Left renal cortex interstitium (tissue), 4 donors: ENCODE data around the gene GARIN5B. TPM values are rescaled to one million over a fixed set of nuclear protein-coding genes. Genes with fewer than 3 reads are reported as not detected.

Experiments used
- DNase-seq, 4 donors: peaks; one replicate each; pipeline ENCODE4 v3.0.0-alpha.2; 2013; ENCODE audit warnings: low read depth in 4 of 4, low spot score in 2 of 4, missing footprints in 1 of 4
- polyA plus RNA-seq, 4 donors: library from polyadenylated mRNA; unstranded; fragments of 120-200 nt; gene quantifications; one replicate each; pipeline ENCODE4 v1.2.1, GENCODE V29; 2013; ENCODE audit not compliant: insufficient read length in 4 of 4

GARIN5B gene
- polyA plus RNA-seq, 4 donors, result 0.08 to 0.49 (median 0.21) TPM

GRCh38 chr19:55372316-55373081, 9.4 kb upstream of the GARIN5B start:
- no peak for DNase-seq

GRCh38 chr19:55370305-55370988, 7.4 kb upstream of the GARIN5B start, which contains the start of gene IL11:
Gene IL11, minus strand, starts transcription at chr19:55370463. Its CDS starts 153 bp downstream, at chr19:55370310.
- no peak for DNase-seq

- DNase-seq, result no peak
Measured at GRCh38 chr19:55369653-55370304, 6.7 kb upstream of the GARIN5B start.

- no peak for DNase-seq
Measured at GRCh38 chr19:55368701-55369563, 5.9 kb upstream of the GARIN5B start.

GRCh38 chr19:55368106-55368505, 5.0 kb upstream of the GARIN5B start:
- DNase-seq, result no peak

- no peak for DNase-seq
Measured at GRCh38 chr19:55366790-55367189, 3.7 kb upstream of the GARIN5B start.

GRCh38 chr19:55365964-55366363, 2.9 kb upstream of the GARIN5B start:
- DNase-seq, result no peak

GRCh38 chr19:55365245-55365644, 2.2 kb upstream of the GARIN5B start:
- no peak for DNase-seq

GRCh38 chr19:55362174-55362989, 678 bp downstream of the GARIN5B start:
- DNase-seq, result no peak

GRCh38 chr19:55360902-55361301, 2.2 kb downstream of the GARIN5B start:
- DNase-seq, result no peak

GRCh38 chr19:55358943-55359908, 3.8 kb downstream of the GARIN5B start:
- DNase-seq, result no peak

GRCh38 chr19:55358493-55358892, 4.6 kb downstream of the GARIN5B start:
- DNase-seq, result no peak

- DNase-seq, result no peak
Measured at GRCh38 chr19:55355213-55355821, 7.7 kb downstream of the GARIN5B start.

- DNase-seq, result no peak
Measured at GRCh38 chr19:55354698-55355212, 8.3 kb downstream of the GARIN5B start, which contains the start of gene COX6B2. Gene COX6B2, minus strand, starts transcription at chr19:55354719. Its CDS starts 198 bp downstream, at chr19:55354521.

GRCh38 chr19:55353803-55354697, 9.0 kb downstream of the GARIN5B start:
- DNase-seq, result no peak

- no peak for DNase-seq
Measured at GRCh38 chr19:55353356-55353802, 9.7 kb downstream of the GARIN5B start.
